Stimulated activated CD8-positive, alpha-beta memory T cell treated with anti-CD3 and anti-CD28 coated beads, Interleukin-7, amount 100 ng/mL, for 24 hours (primary cell): ENCODE results near the gene C5orf47.
"Not testable (repeated sequence)": the region's sequence is repeated elsewhere in the genome, so short reads cannot be mapped to it uniquely, and the experiment has no call there.

ENCODE experiments used
- DNase-seq: peaks from one replicate; pipeline ENCODE4 v3.0.0-alpha.2; 2020; ENCODE audit warnings: low read depth

C5orf47 gene

GRCh38 chr5:173970878-173971650, 17.9 kb upstream of the C5orf47 start:
- DNase-seq, result no peak

GRCh38 chr5:173971681-173972345, 17.2 kb upstream of the C5orf47 start:
- no peak for DNase-seq

- DNase-seq, result no peak
Measured at GRCh38 chr5:173972607-173972924, 16.4 kb upstream of the C5orf47 start.

GRCh38 chr5:173972925-173973615, 15.9 kb upstream of the C5orf47 start:
- peak; percentile 61 for DNase-seq

GRCh38 chr5:173973616-173973969, 15.4 kb upstream of the C5orf47 start:
- DNase-seq, result no peak

GRCh38 chr5:173974688-173975239, 14.2 kb upstream of the C5orf47 start:
- no peak for DNase-seq

- DNase-seq, result no peak
Measured at GRCh38 chr5:173981185-173981761, 7.7 kb upstream of the C5orf47 start.

- no peak for DNase-seq
Measured at GRCh38 chr5:173984218-173984617, 4.8 kb upstream of the C5orf47 start.

- DNase-seq, result no peak
Measured at GRCh38 chr5:173989432-173990082, 587 bp downstream of the C5orf47 start.

GRCh38 chr5:173997331-173997730, 8.4 kb downstream of the C5orf47 start:
- DNase-seq, result no peak

GRCh38 chr5:173998531-173998930, 9.6 kb downstream of the C5orf47 start:
- DNase-seq, result no peak

GRCh38 chr5:174000076-174000475, 11.1 kb downstream of the C5orf47 start:
- DNase-seq, result no peak

GRCh38 chr5:174003795-174004194, 14.8 kb downstream of the C5orf47 start:
- no peak for DNase-seq

GRCh38 chr5:174008922-174009321, 20.0 kb downstream of the C5orf47 start:
- no peak for DNase-seq

GRCh38 chr5:174010365-174010764, 21.4 kb downstream of the C5orf47 start:
- no peak for DNase-seq

- no peak for DNase-seq
Measured at GRCh38 chr5:174011441-174011840, 22.5 kb downstream of the C5orf47 start.

- not testable (repeated sequence) for DNase-seq
Measured at GRCh38 chr5:174020069-174020927, 31.3 kb downstream of the C5orf47 start.

- DNase-seq, result no peak
Measured at GRCh38 chr5:174020928-174021304, 31.9 kb downstream of the C5orf47 start.

GRCh38 chr5:174022384-174023095, 33.6 kb downstream of the C5orf47 start:
- no peak for DNase-seq

GRCh38 chr5:174030286-174030685, 41.3 kb downstream of the C5orf47 start:
- DNase-seq, result no peak
